ENCODE data around the gene DDX31. TPM values are rescaled to one million over a fixed set of nuclear protein-coding genes. Genes with fewer than 3 reads are reported as not detected.

DDX31 gene
- total and polyA plus RNA-seq, 9 donors: 9.7 to 19.6 (median 14.1) TPM

GRCh38 chr9:132543960-132544359 lies 125.8 kb downstream of the DDX31 start:
- no peak for DNase-seq
- no peaks in the 10 kb centered on the region for H3K27me3 ChIP-seq
- no peaks in the 10 kb centered on the region for H3K36me3 ChIP-seq
- TF ChIP-seq, protein P1, sequence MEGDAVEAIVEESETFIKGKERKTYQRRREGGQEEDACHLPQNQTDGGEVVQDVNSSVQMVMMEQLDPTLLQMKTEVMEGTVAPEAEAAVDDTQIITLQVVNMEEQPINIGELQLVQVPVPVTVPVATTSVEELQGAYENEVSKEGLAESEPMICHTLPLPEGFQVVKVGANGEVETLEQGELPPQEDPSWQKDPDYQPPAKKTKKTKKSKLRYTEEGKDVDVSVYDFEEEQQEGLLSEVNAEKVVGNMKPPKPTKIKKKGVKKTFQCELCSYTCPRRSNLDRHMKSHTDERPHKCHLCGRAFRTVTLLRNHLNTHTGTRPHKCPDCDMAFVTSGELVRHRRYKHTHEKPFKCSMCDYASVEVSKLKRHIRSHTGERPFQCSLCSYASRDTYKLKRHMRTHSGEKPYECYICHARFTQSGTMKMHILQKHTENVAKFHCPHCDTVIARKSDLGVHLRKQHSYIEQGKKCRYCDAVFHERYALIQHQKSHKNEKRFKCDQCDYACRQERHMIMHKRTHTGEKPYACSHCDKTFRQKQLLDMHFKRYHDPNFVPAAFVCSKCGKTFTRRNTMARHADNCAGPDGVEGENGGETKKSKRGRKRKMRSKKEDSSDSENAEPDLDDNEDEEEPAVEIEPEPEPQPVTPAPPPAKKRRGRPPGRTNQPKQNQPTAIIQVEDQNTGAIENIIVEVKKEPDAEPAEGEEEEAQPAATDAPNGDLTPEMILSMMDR (IDR thresholded peaks at IDR 0.05): no peak
- TF ChIP-seq EP300 (IDR thresholded peaks at IDR 0.05): no peak
- H3K4me1 ChIP-seq (ENCODE audit: insufficient read depth): no peaks in the 10 kb centered on the region
- intact Hi-C loops (cut with DNase I): no loop called here
- WGBS, 3 donors: 49 to 70% (median 56%) methylated on average over 21 of the region's 21 CpGs
- no peaks in the 10 kb centered on the region for H3K9me3 ChIP-seq
- H3K27ac ChIP-seq: no peak overlapping the region
- no peak overlapping the region for H3K4me3 ChIP-seq

GRCh38 chr9:132543251-132543650 lies 126.5 kb downstream of the DDX31 start:
- no peak overlapping the region for H3K27ac ChIP-seq
- H3K36me3 ChIP-seq: no peaks in the 10 kb centered on the region
- 91 to 96% (median 93%) methylated on average over 4 of the region's 4 CpGs for WGBS, 3 donors
- intact Hi-C loops (cut with DNase I): no loop called here
- TF ChIP-seq, protein P1 (IDR thresholded peaks at IDR 0.05): no peak
- no peak for TF ChIP-seq EP300 (IDR thresholded peaks at IDR 0.05)
- no peak for TF ChIP-seq POLR2A (IDR thresholded peaks at IDR 0.05)
- no peaks in the 10 kb centered on the region for H3K27me3 ChIP-seq
- DNase-seq: no peak
- no peak overlapping the region for H3K4me3 ChIP-seq
- H3K4me1 ChIP-seq (ENCODE audit: insufficient read depth): no peaks in the 10 kb centered on the region
- H3K9me3 ChIP-seq: no peaks in the 10 kb centered on the region

Other genes with a start within 250 kb of the DDX31 start
- gene BARHL1, start 87.4 kb downstream of the DDX31 start, total RNA-seq: not detected
- not detected for gene BARHL1, start 87.4 kb downstream of the DDX31 start, polyA plus RNA-seq
- gene GTF3C4, start 481 bp upstream of the DDX31 start, total RNA-seq: 10 to 100 TPM in 6 of 7 donors, 1 to 10 TPM in 1; 9.8 to 19.4 (median 17.8) TPM
- 10 to 100 TPM in 1 of 2 donors, 1 to 10 TPM in 1; 7.0 to 14.6 TPM for gene GTF3C4, start 481 bp upstream of the DDX31 start, polyA plus RNA-seq
- gene AK8, start 208.3 kb upstream of the DDX31 start, total RNA-seq: 1 to 10 TPM in 5 of 7 donors, under 1 TPM in 2; 0.36 to 9.8 (median 1.6) TPM
- gene AK8, start 208.3 kb upstream of the DDX31 start, polyA plus RNA-seq: 1 to 10 TPM in 1 of 2 donors, under 1 TPM in 1; 0.64 to 2.7 TPM
- 10 to 100 TPM in 1 of 7 donors, 1 to 10 TPM in 6; 4.6 to 22.4 (median 8.6) TPM for gene SPACA9, start 208.9 kb upstream of the DDX31 start, total RNA-seq
- 10 to 100 TPM in 1 of 2 donors, 1 to 10 TPM in 1; 8.2 to 10.8 TPM for gene SPACA9, start 208.9 kb upstream of the DDX31 start, polyA plus RNA-seq